Chondrocyte (in vitro differentiated cells): ENCODE data around the gene AKAP13. TPM values are rescaled to one million over a fixed set of nuclear protein-coding genes. Genes with fewer than 3 reads are reported as not detected.

Experiments
- DNase-seq: peaks from one replicate; pipeline ENCODE4 v3.0.0; 2021; ENCODE audit warnings: mixed read lengths, low spot score
- H3K27ac Mint-ChIP-seq: one replicate; pipeline ENCODE4 v1.8.0; 2021; ENCODE audit warnings: mild to moderate bottlenecking, moderate library complexity, mixed read lengths; ENCODE audit not compliant: unreplicated experiment
- H3K27me3 Mint-ChIP-seq: 2 replicates; pipeline ENCODE4 v1.8.0; 2021; ENCODE audit warnings: low read depth, mixed read lengths
- H3K36me3 Mint-ChIP-seq: 2 replicates; pipeline ENCODE4 v1.8.0; 2021; ENCODE audit warnings: low read depth, mixed read lengths
- H3K4me1 Mint-ChIP-seq: 2 replicates; pipeline ENCODE4 v1.8.0; 2021; ENCODE audit warnings: low read depth, mild to moderate bottlenecking, mixed read lengths
- H3K4me3 Mint-ChIP-seq: one replicate; pipeline ENCODE4 v1.8.0; 2021; ENCODE audit warnings: mild to moderate bottlenecking, moderate library complexity, mixed read lengths; ENCODE audit not compliant: unreplicated experiment
- H3K9me3 Mint-ChIP-seq: 2 replicates; pipeline ENCODE4 v1.8.0; 2021; ENCODE audit warnings: low read depth, mixed read lengths
- CTCF ChIP-seq: fragments of 200-600 bp; sonication (generic); IDR thresholded peaks from 2 replicates; pipeline ENCODE4 v1.5.0; 2021; ENCODE audit warnings: antibody characterized with exemption, mild to moderate bottlenecking, moderate library complexity
- total RNA-seq: library from RNA; stranded (reverse); gene quantifications from 3 replicates; pipeline ENCODE4 v1.2.1, GENCODE V29; 2021

Gene AKAP13
- total RNA-seq, 1 donor from 2014 or later = 80.6 TPM

GRCh38 chr15:85463276-85463892, 83.0 kb downstream of the AKAP13 start:
- no peak for DNase-seq
- TF ChIP-seq CTCF = no peak
- no peak overlapping the region for H3K4me3 Mint-ChIP-seq
- H3K36me3 Mint-ChIP-seq = no peaks in the 10 kb centered on the region
- H3K9me3 Mint-ChIP-seq = no peaks in the 10 kb centered on the region
- H3K27ac Mint-ChIP-seq = no peak overlapping the region
- peaks cover 42% of the 10 kb centered on the region for H3K4me1 Mint-ChIP-seq
- H3K27me3 Mint-ChIP-seq = no peaks in the 10 kb centered on the region

GRCh38 chr15:85463976-85464375, 83.6 kb downstream of the AKAP13 start:
- H3K4me1 Mint-ChIP-seq = peaks cover 38% of the 10 kb centered on the region
- H3K4me3 Mint-ChIP-seq = no peak overlapping the region
- no peaks in the 10 kb centered on the region for H3K36me3 Mint-ChIP-seq
- no peak for TF ChIP-seq CTCF
- H3K27me3 Mint-ChIP-seq = no peaks in the 10 kb centered on the region
- H3K27ac Mint-ChIP-seq = no peak overlapping the region
- no peaks in the 10 kb centered on the region for H3K9me3 Mint-ChIP-seq
- DNase-seq = no peak

GRCh38 chr15:85464471-85464870, 84.1 kb downstream of the AKAP13 start:
- H3K27ac Mint-ChIP-seq = no peak overlapping the region
- no peaks in the 10 kb centered on the region for H3K9me3 Mint-ChIP-seq
- H3K4me3 Mint-ChIP-seq = no peak overlapping the region
- H3K36me3 Mint-ChIP-seq = no peaks in the 10 kb centered on the region
- H3K27me3 Mint-ChIP-seq = no peaks in the 10 kb centered on the region
- peaks cover 36% of the 10 kb centered on the region for H3K4me1 Mint-ChIP-seq
- no peak for DNase-seq
- TF ChIP-seq CTCF = no peak

- no peak for DNase-seq
- Mint-ChIP-seq H3K4me1 (peaks cover 47% of the 10 kb centered on the region), H3K9me3 (no peaks in the 10 kb centered on the region), H3K27ac (no peak overlapping the region), H3K36me3 (no peaks in the 10 kb centered on the region), H3K27me3 (no peaks in the 10 kb centered on the region), H3K4me3 (no peak overlapping the region)
- TF ChIP-seq CTCF = no peak
Measured at GRCh38 chr15:85470563-85471271, 90.3 kb downstream of the AKAP13 start.

GRCh38 chr15:85472349-85472748, 91.9 kb downstream of the AKAP13 start:
- Mint-ChIP-seq H3K9me3 (no peaks in the 10 kb centered on the region), H3K27ac (no peak overlapping the region), H3K36me3 (no peaks in the 10 kb centered on the region), H3K4me3 (no peak overlapping the region), H3K4me1 (peaks cover 57% of the 10 kb centered on the region), H3K27me3 (no peaks in the 10 kb centered on the region)
- TF ChIP-seq CTCF = no peak
- DNase-seq = no peak
